Transverse colon (tissue), 4 donors: ENCODE data around the gene GON7. TPM values are rescaled to one million over a fixed set of nuclear protein-coding genes. Genes with fewer than 3 reads are reported as not detected.
A peak's percentile ranks its signal among the peaks of the same experiment; 100 is the strongest.

Source experiments
- DNase-seq: peaks from one replicate; pipeline ENCODE4 v3.0.0-alpha.2; 2019
- H3K27ac ChIP-seq, 4 donors: fragments of 200-600 bp; sonication (generic); 2 replicates each; pipeline ENCODE4 v1.5.1; 2016 to 2018; ENCODE audit warnings: inconsistent platforms in 4 of 4
- H3K27me3 ChIP-seq: fragments of 200-600 bp; sonication (generic); 2 replicates; pipeline ENCODE4 v1.5.1; 2017; ENCODE audit warnings: inconsistent platforms
- H3K36me3 ChIP-seq, 4 donors: fragments of 200-600 bp; sonication (generic); 2 replicates each; pipeline ENCODE4 v1.5.1; 2017 to 2019; ENCODE audit warnings: inconsistent platforms in 4 of 4
- H3K4me1 ChIP-seq, 4 donors: fragments of 200-600 bp; sonication (generic); 2 replicates each; pipeline ENCODE4 v1.5.1; 2017 to 2020; ENCODE audit warnings: inconsistent platforms in 4 of 4
- H3K4me3 ChIP-seq, 4 donors: fragments of 200-600 bp; sonication (generic); 1 replicate in 1 of 4; 2 replicates in 3 of 4; pipeline versions ENCODE4 v1.5.1 to v1.6.1; 2017 to 2019; ENCODE audit warnings: inconsistent platforms in 4 of 4
- H3K9me3 ChIP-seq, 2 donors: fragments of 200-600 bp; sonication (generic); 2 replicates each; pipeline ENCODE4 v1.5.1; 2017 to 2019; ENCODE audit warnings: inconsistent platforms in 2 of 2
- EP300 ChIP-seq: sonication (generic); formaldehyde crosslinking; IDR thresholded peaks from one replicate; pipeline ENCODE4 v1.6.1; 2017; ENCODE audit warnings: antibody characterized with exemption, low read depth
- POLR2A ChIP-seq: fragments of 450-650 bp; IDR thresholded peaks from one replicate; pipeline ENCODE4 v1.6.1; 2016; ENCODE audit warnings: antibody characterized with exemption, mild to moderate bottlenecking, moderate library complexity
- POLR2AphosphoS5 ChIP-seq, 3 donors: sonication (generic); formaldehyde crosslinking; IDR thresholded peaks; one replicate each; pipeline ENCODE4 v1.6.1; 2016; ENCODE audit warnings: antibody characterized with exemption in 3 of 3
- WGBS, 2 donors: methylation state at CpG; one replicate each; pipeline ENCODE4 v1.1.5; 2018; ENCODE audit warnings: low coverage in 1 of 2; 5-methylcytosine and 5-hydroxymethylcytosine counted together
- in situ Hi-C, 4 donors: fragments of 200-750 bp; cut with MboI; loops; one replicate each; pipeline versions ENCODE4 v1.15.0 to v1.15.1; 2017; ENCODE audit warnings: low sequenced_read_pairs in 3 of 4, low pct_ligation_motif_present in 1 of 4, low pct_unique_long_range_greater_than_20kb in 1 of 4
- intact Hi-C: fragments of 100-400 bp; cut with DNase I; formaldehyde crosslinking; loops from one replicate; pipeline ENCODE4 v1.15.1; 2023; ENCODE audit warnings: low total_unique reads
- total RNA-seq, 4 donors: library from RNA; depleted of rRNA; stranded (reverse); fragments of >200 nt; gene quantifications; one replicate each; pipeline ENCODE4 v1.1.0, GENCODE V29; 2016
- TF ChIP-seq, protein P1 (sequence below), 5 experiments: fragments of 200-600 bp in 3 of 5; fragments of 450-650 bp in 2 of 5; sonication (generic) in 3 of 5; IDR thresholded peaks; 1 replicate in 2 of 5; 2 replicates in 3 of 5; pipeline ENCODE4 v1.5.1; 2016 to 2017; ENCODE audit warnings: antibody characterized with exemption in 5 of 5, inconsistent platforms in 3 of 5, mild to moderate bottlenecking in 2 of 5, moderate library complexity in 1 of 5

The GON7 gene
- total RNA-seq, 4 donors from 2014 or later: 4.5 to 29.4 (median 13.6) TPM

DNA sequence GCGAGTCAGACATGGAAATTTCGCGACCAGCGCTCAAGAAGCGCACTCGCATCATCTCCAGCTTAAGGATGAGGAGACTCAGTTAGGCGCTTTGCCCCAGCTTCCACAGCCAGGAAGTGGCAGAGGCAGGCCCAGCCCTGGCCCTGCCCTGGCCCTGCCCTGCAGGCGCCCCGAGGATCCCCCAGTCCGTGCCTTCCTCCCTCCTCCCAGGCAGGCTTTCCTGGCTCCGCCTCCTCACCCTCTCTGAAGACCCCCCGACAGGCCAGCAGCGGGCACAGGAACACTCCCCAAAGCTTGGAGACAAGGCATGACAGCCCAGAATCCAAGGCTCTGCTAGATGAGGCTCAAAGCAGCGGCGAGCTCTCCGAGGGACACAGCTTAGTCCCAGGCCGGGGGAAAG is 25.3 kb upstream of the GON7 start:
- in situ Hi-C loops: loop anchor here in 1 of 4 donors (25.0 kb wide), 1 partner anchor 305 kb away; no protein-coding TSS in a partner anchor
- intact Hi-C loops: no loop called here

DNA sequence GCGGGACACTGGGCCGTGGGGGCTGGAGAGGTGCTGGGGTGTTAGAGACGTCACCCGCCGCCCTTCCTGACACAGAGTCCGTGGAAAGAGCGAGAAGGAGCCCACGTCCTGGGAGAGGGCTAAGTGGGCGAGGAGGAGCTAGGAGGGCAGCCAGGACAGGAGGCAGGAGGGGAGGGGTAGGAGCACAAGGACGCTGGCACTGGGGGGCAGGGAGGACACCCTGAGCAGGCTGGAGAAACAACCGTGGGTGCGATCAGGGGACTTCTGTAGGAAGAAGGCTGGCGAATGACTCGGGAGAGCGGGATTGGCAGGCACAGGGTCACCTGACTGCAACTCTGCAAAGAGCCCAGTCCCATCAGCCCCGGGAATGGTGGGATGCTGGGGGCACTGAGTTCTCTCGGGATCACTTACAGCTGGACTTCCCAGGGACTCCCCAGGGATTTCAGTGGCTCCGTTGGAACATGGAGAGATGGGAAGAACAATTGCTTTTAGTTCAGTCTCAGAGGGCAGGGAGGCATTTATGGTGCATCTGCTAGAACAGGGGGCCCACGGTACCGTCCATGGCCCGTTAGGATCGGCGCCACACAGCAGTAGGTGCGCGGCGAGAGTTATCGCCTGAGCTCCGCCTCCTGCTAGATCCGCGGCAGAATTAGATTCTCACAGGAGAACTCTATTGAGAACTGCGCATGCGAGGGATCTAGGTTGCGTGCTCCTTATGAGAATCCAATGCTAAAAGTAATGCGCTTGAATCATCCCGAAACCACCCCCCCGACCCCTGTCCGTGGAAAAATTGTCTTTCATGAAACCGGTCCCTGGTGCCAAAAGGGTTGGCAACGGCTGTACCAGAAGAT is 24.5 kb upstream of the GON7 start:
- 40 to 44% methylated on average over 15 to 39 of the region's 39 CpGs for WGBS, 2 donors
- H3K4me3 ChIP-seq: peak overlapping the region; percentile 5 to 47 (median 26)
- no peak overlapping the region for H3K27ac ChIP-seq
- H3K4me1 ChIP-seq: peaks cover 0 to 9% (median 6%) of the 10 kb centered on the region in 4 donors
- H3K27me3 ChIP-seq: no peaks in the 10 kb centered on the region
- in situ Hi-C loops: loop anchor here in 1 of 4 donors (25.0 kb wide), 1 partner anchor 306 kb away; no protein-coding TSS in a partner anchor
- H3K9me3 ChIP-seq: no peaks in the 10 kb centered on the region
- intact Hi-C loops: no loop called here
- TF ChIP-seq, protein P1, sequence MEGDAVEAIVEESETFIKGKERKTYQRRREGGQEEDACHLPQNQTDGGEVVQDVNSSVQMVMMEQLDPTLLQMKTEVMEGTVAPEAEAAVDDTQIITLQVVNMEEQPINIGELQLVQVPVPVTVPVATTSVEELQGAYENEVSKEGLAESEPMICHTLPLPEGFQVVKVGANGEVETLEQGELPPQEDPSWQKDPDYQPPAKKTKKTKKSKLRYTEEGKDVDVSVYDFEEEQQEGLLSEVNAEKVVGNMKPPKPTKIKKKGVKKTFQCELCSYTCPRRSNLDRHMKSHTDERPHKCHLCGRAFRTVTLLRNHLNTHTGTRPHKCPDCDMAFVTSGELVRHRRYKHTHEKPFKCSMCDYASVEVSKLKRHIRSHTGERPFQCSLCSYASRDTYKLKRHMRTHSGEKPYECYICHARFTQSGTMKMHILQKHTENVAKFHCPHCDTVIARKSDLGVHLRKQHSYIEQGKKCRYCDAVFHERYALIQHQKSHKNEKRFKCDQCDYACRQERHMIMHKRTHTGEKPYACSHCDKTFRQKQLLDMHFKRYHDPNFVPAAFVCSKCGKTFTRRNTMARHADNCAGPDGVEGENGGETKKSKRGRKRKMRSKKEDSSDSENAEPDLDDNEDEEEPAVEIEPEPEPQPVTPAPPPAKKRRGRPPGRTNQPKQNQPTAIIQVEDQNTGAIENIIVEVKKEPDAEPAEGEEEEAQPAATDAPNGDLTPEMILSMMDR (IDR thresholded peaks at IDR 0.05): no peak
- TF ChIP-seq POLR2A (no peak), EP300 (no peak)
- DNase-seq: no peak
- H3K36me3 ChIP-seq: peaks cover 0 to 15% (median 7%) of the 10 kb centered on the region in 4 donors

More for the DNA sequence above, 25.3 kb upstream of the GON7 start:
- no peak for DNase-seq
- WGBS, 2 donors: 69% methylated on average over 17 of the region's 17 CpGs; no CpG with 5 or more reads in 1 of the 2 donors
- no peak for TF ChIP-seq POLR2AphosphoS5 (IDR thresholded peaks at IDR 0.05)
- no peak for TF ChIP-seq EP300
- TF ChIP-seq, protein P1 (IDR thresholded peaks at IDR 0.05): no peak
- no peak for TF ChIP-seq POLR2A
- peaks cover 0 to 9% (median 6%) of the 10 kb centered on the region in 4 donors for H3K4me1 ChIP-seq
- no peak overlapping the region for H3K4me3 ChIP-seq
- no peaks in the 10 kb centered on the region for H3K27me3 ChIP-seq
- peaks cover 0 to 11% (median 5%) of the 10 kb centered on the region in 4 donors for H3K36me3 ChIP-seq
- no peaks in the 10 kb centered on the region for H3K9me3 ChIP-seq
- H3K27ac ChIP-seq: no peak overlapping the region

DNA sequence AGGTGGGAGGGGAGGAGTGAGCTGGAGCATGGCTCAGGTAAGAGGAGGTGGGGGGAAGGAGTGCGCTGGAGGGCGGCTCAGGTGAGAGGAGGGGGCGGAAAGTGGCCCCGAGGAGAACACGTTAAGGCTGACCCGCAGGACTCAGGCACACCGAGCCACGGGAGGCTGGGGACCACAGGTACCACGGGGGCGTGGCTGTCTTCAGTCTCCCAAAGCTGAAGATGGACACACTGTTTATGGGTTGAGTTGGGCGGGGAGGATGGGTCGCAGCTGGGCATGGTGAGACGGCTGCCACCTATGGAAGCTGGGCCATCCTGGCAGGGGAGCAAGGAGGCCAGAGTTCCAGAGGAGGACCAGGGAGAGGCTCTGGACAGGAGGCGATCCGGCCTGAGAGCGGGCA is 23.7 kb upstream of the GON7 start:
- in situ Hi-C loops: loop anchor here in 1 of 4 donors (25.0 kb wide), 1 partner anchor 307 kb away; no protein-coding TSS in a partner anchor
- H3K4me3 ChIP-seq: no peak overlapping the region
- H3K9me3 ChIP-seq: no peaks in the 10 kb centered on the region
- peaks cover 0 to 22% (median 11%) of the 10 kb centered on the region in 4 donors for H3K36me3 ChIP-seq
- H3K4me1 ChIP-seq: peaks cover 0 to 9% (median 6%) of the 10 kb centered on the region in 4 donors
- DNase-seq: no peak
- TF ChIP-seq, protein P1 (IDR thresholded peaks at IDR 0.05): no peak
- no peak for TF ChIP-seq POLR2A
- no peak for TF ChIP-seq EP300
- no peak for TF ChIP-seq POLR2AphosphoS5 (IDR thresholded peaks at IDR 0.05)
- intact Hi-C loops: no loop called here
- H3K27ac ChIP-seq: no peak overlapping the region
- 93 to 95% methylated on average over 2 to 16 of the region's 16 CpGs for WGBS, 2 donors
- no peaks in the 10 kb centered on the region for H3K27me3 ChIP-seq

DNA sequence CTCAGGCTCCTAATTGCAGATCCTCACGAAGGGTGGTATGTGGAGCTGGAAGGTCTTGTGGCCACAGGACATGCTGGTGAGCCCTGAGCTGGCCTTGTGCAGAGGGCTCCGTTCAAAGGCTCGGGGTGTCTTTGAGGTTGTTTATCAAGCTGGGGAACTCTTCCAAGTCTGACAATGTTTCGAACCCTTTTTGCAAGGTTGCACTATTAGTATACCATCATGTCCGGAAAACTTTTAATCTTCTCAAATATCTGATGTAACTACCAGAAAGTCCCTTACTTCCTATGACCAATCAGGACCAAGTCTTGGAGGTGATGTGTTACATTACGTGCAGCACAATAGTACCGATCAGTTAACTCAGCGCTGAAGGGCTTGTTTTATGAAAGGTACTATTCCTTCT is 21.7 kb upstream of the GON7 start:
- no peaks in the 10 kb centered on the region for H3K27me3 ChIP-seq
- H3K4me1 ChIP-seq: peaks cover 0 to 9% (median 6%) of the 10 kb centered on the region in 4 donors
- no peaks in the 10 kb centered on the region for H3K9me3 ChIP-seq
- DNase-seq: no peak
- H3K36me3 ChIP-seq: peaks cover 0 to 33% (median 13%) of the 10 kb centered on the region in 4 donors
- intact Hi-C loops: no loop called here
- in situ Hi-C loops: loop anchor here in 1 of 4 donors (25.0 kb wide), 1 partner anchor 309 kb away; no protein-coding TSS in a partner anchor
- WGBS, 2 donors: 89 to 91% methylated on average over 5 to 8 of the region's 8 CpGs
- no peak overlapping the region for H3K4me3 ChIP-seq
- H3K27ac ChIP-seq: no peak overlapping the region
- no peak for TF ChIP-seq POLR2A
- TF ChIP-seq EP300: no peak
- TF ChIP-seq POLR2AphosphoS5 (IDR thresholded peaks at IDR 0.05): no peak
- TF ChIP-seq, protein P1 (IDR thresholded peaks at IDR 0.05): no peak
